ENCODE results near the gene GPR160. TPM values are rescaled to one million over a fixed set of nuclear protein-coding genes. Genes with fewer than 3 reads are reported as not detected.

GPR160 gene
- total RNA-seq, 4 donors from 2014 or later = 93.5 to 195 (median 139) TPM

- no peak for DNase-seq
- H3K4me1 ChIP-seq = peaks cover 0 to 73% (median 39%) of the 10 kb centered on the region in 4 donors
- H3K36me3 ChIP-seq = no peaks in the 10 kb centered on the region
- H3K4me3 ChIP-seq = no peak overlapping the region
- H3K27ac ChIP-seq = peak overlapping the region; percentile 78 to 88 (median 82)
- H3K27me3 ChIP-seq = no peaks in the 10 kb centered on the region
- intact Hi-C loops (cut with DNase I; ENCODE audit: low total_unique reads) = no loop called here
- in situ Hi-C loops (cut with MboI; ENCODE audit: low pct_ligation_motif_present in 1 of 4, low pct_unique_long_range_greater_than_20kb in 1 of 4, low sequenced_read_pairs in 3 of 4) = no loop called here
- TF ChIP-seq POLR2AphosphoS5 (IDR thresholded peaks at IDR 0.05) (no peak), POLR2A (IDR thresholded peaks at IDR 0.05) (no peak), EP300 (IDR thresholded peaks at IDR 0.05; ENCODE audit: low read depth) (no peak)
- TF ChIP-seq, protein P1, sequence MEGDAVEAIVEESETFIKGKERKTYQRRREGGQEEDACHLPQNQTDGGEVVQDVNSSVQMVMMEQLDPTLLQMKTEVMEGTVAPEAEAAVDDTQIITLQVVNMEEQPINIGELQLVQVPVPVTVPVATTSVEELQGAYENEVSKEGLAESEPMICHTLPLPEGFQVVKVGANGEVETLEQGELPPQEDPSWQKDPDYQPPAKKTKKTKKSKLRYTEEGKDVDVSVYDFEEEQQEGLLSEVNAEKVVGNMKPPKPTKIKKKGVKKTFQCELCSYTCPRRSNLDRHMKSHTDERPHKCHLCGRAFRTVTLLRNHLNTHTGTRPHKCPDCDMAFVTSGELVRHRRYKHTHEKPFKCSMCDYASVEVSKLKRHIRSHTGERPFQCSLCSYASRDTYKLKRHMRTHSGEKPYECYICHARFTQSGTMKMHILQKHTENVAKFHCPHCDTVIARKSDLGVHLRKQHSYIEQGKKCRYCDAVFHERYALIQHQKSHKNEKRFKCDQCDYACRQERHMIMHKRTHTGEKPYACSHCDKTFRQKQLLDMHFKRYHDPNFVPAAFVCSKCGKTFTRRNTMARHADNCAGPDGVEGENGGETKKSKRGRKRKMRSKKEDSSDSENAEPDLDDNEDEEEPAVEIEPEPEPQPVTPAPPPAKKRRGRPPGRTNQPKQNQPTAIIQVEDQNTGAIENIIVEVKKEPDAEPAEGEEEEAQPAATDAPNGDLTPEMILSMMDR (IDR thresholded peaks at IDR 0.05) = no peak
- no peaks in the 10 kb centered on the region for H3K9me3 ChIP-seq
- 44 to 50% methylated on average over 1 to 3 of the region's 3 CpGs for WGBS, 2 donors (ENCODE audit: low coverage in 1 of 2)
Measured at GRCh38 chr3:170047133-170047404, 9.3 kb downstream of the GPR160 start.

- Histone ChIP-seq H3K36me3 (no peaks in the 10 kb centered on the region), H3K4me3 (no peak overlapping the region), H3K27me3 (no peaks in the 10 kb centered on the region), H3K9me3 (no peaks in the 10 kb centered on the region), H3K4me1 (peaks cover 0 to 73% (median 37%) of the 10 kb centered on the region in 4 donors), H3K27ac (peak overlapping the region; percentile 77 to 88 (median 81))
- in situ Hi-C loops (cut with MboI; ENCODE audit: low pct_ligation_motif_present in 1 of 4, low pct_unique_long_range_greater_than_20kb in 1 of 4, low sequenced_read_pairs in 3 of 4) (no loop called here), intact Hi-C loops (cut with DNase I; ENCODE audit: low total_unique reads) (no loop called here)
- WGBS, 2 donors (ENCODE audit: low coverage in 1 of 2) = 34 to 35% methylated on average over 5 to 10 of the region's 10 CpGs
- peak; percentile 69 for DNase-seq
- TF ChIP-seq POLR2AphosphoS5 (IDR thresholded peaks at IDR 0.05) (peak in 1 of 3 donors; percentile 27), POLR2A (IDR thresholded peaks at IDR 0.05) (no peak)
Measured at GRCh38 chr3:170049146-170050000, 11.6 kb downstream of the GPR160 start.

- no peak for TF ChIP-seq POLR2AphosphoS5 (IDR thresholded peaks at IDR 0.05)
- TF ChIP-seq, protein P1 (IDR thresholded peaks at IDR 0.05) = no peak
- no peak for TF ChIP-seq POLR2A (IDR thresholded peaks at IDR 0.05)
- no peak for TF ChIP-seq EP300 (IDR thresholded peaks at IDR 0.05; ENCODE audit: low read depth)
- 33 to 44% methylated on average over 4 of the region's 4 CpGs for WGBS, 2 donors (ENCODE audit: low coverage in 1 of 2)
- Histone ChIP-seq H3K36me3 (no peaks in the 10 kb centered on the region), H3K4me3 (no peak overlapping the region), H3K27me3 (no peaks in the 10 kb centered on the region), H3K27ac (peak overlapping the region; percentile 77 to 88 (median 81)), H3K9me3 (no peaks in the 10 kb centered on the region), H3K4me1 (peaks cover 0 to 61% (median 27%) of the 10 kb centered on the region in 4 donors)
- DNase-seq = no peak
- intact Hi-C loops (cut with DNase I; ENCODE audit: low total_unique reads) = no loop called here
- in situ Hi-C loops (cut with MboI; ENCODE audit: low pct_ligation_motif_present in 1 of 4, low pct_unique_long_range_greater_than_20kb in 1 of 4, low sequenced_read_pairs in 3 of 4) = no loop called here
Measured at GRCh38 chr3:170050753-170051152, 13.0 kb downstream of the GPR160 start.

- H3K4me1 ChIP-seq = peaks cover 0 to 47% (median 15%) of the 10 kb centered on the region in 4 donors
- no peak overlapping the region for H3K4me3 ChIP-seq
- no peaks in the 10 kb centered on the region for H3K36me3 ChIP-seq
- H3K27me3 ChIP-seq = no peaks in the 10 kb centered on the region
- no peak overlapping the region for H3K27ac ChIP-seq
- TF ChIP-seq EP300 (IDR thresholded peaks at IDR 0.05; ENCODE audit: low read depth) = no peak
- no peaks in the 10 kb centered on the region for H3K9me3 ChIP-seq
- DNase-seq = no peak
- intact Hi-C loops (cut with DNase I; ENCODE audit: low total_unique reads) (no loop called here), in situ Hi-C loops (cut with MboI; ENCODE audit: low pct_ligation_motif_present in 1 of 4, low pct_unique_long_range_greater_than_20kb in 1 of 4, low sequenced_read_pairs in 3 of 4) (no loop called here)
Measured at GRCh38 chr3:170052398-170052797, 14.6 kb downstream of the GPR160 start.

- H3K27ac ChIP-seq = no peak overlapping the region
- no peaks in the 10 kb centered on the region for H3K9me3 ChIP-seq
- H3K4me1 ChIP-seq = peaks cover 0 to 29% (median 2%) of the 10 kb centered on the region in 4 donors
- DNase-seq = no peak
- 86 to 94% methylated on average over 1 of the region's 1 CpG for WGBS, 2 donors (ENCODE audit: low coverage in 1 of 2)
- in situ Hi-C loops (cut with MboI; ENCODE audit: low pct_ligation_motif_present in 1 of 4, low pct_unique_long_range_greater_than_20kb in 1 of 4, low sequenced_read_pairs in 3 of 4) (no loop called here), intact Hi-C loops (cut with DNase I; ENCODE audit: low total_unique reads) (no loop called here)
- H3K36me3 ChIP-seq = no peaks in the 10 kb centered on the region
- H3K4me3 ChIP-seq = no peak overlapping the region
- no peaks in the 10 kb centered on the region for H3K27me3 ChIP-seq
- TF ChIP-seq, protein P1 (IDR thresholded peaks at IDR 0.05) = peak in 3 of 5 experiments; percentile 9 to 11 (median 10)
- TF ChIP-seq POLR2AphosphoS5 (IDR thresholded peaks at IDR 0.05) = no peak
Measured at GRCh38 chr3:170054204-170054603, 16.4 kb downstream of the GPR160 start.

Data from transverse colon (tissue), 4 donors.